GM19463 (cell line): Measurements from ENCODE around the gene SKI.
"Not testable (repeated sequence)": the region's sequence is repeated elsewhere in the genome, so short reads cannot be mapped to it uniquely, and the experiment has no call there.

Experiments used
- ATAC-seq: cut with Tn5 transposase; IDR thresholded peaks from one replicate; pipeline ENCODE4 v1.9.1; 2021; ENCODE audit warnings: mild to moderate bottlenecking, moderate library complexity; ENCODE audit not compliant: unreplicated experiment

Gene SKI

GRCh38 chr1:2258996-2259395 lies 30.9 kb downstream of the SKI start:
- ATAC-seq, result no peak

DNA sequence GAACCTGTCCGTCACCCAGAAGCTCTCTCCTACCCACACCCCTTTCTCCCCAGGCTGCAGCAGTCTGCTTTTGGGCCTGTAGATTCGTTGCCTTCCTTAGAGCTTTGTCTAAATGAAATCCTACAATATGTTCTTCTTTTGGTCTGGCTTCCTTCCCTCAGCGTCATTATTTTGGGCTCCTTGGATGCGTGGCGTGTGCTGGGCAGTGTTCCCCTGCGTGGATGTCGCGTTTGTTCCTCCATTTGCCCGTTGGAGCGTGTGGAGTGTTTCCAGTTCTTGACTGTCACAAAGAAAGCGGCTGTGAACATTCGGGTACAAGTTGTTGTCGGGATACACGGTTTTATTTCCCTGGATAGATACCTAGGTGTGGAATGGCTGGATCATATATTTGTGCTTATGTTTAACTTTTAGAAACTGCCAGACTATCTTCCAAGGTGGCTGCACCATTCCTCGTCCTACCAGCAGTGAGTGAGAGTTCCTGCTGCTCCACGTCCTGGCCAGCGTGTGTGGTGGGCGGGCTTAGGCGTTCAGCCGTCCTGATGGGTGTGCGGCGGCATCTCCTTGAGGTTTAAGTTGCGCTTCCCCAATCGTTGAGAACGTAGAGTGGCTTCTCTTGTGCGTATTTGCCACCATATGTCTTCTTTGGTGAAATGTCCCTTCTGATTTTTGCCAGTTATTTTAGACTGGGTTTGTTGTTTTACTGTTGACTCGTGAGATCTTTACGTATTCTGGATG lies 31.7 kb downstream of the SKI start:
- no peak for ATAC-seq

- ATAC-seq, result not testable (repeated sequence)
These were observed 32.4 kb downstream of the SKI start for GRCh38 chr1:2260470-2260869.

- no peak for ATAC-seq
These were observed 32.8 kb downstream of the SKI start for GRCh38 chr1:2260917-2261316.

DNA sequence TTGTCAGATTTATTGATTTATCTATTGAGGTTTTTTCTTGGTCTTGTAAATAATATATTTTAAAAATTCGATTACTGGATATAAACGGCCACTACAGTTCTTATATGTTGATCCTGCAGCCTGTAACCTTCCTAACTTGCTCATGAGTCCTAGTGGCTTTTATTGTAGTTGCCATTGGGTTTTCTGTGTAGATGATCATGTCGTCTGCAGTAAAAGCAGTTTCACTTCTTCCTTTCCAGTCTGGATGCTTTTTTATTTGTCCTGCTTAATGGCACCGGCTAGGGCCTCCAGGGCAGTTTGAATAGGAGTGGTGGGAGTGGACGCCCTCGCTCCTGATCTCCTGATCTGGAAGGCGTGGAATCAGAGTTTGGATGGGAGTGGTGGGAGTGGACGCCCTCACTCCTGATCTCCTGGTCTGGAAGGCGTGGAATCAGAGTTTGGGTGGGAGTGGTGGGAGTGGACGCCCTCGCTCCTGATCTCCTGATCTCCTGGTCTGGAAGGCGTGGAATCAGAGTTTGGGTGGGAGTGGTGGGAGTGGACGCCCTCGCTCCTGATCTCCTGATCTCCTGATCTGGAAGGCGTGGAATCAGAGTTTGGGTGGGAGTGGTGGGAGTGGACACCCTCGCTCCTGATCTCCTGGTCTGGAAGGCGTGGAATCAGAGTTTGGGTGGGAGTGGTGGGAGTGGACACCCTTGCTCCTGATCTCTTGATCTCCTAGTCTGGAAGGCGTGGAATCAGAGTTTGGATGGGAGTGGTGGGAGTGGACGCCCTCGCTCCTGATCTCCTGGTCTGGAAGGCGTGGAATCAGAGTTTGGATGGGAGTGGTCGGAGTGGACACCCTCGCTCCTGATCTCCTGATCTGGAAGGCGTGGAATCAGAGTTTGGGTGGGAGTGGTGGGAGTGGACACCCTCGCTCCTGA lies 33.6 kb downstream of the SKI start:
- ATAC-seq, result not testable (repeated sequence)

GRCh38 chr1:2266301-2266975 lies 38.3 kb downstream of the SKI start:
- ATAC-seq, result no peak

- no peak for ATAC-seq
These were observed 39.1 kb downstream of the SKI start for GRCh38 chr1:2267051-2267830.

- no peak for ATAC-seq
These were observed 39.7 kb downstream of the SKI start for GRCh38 chr1:2267862-2268261.

GRCh38 chr1:2268285-2269056 lies 40.4 kb downstream of the SKI start:
- no peak for ATAC-seq

DNA sequence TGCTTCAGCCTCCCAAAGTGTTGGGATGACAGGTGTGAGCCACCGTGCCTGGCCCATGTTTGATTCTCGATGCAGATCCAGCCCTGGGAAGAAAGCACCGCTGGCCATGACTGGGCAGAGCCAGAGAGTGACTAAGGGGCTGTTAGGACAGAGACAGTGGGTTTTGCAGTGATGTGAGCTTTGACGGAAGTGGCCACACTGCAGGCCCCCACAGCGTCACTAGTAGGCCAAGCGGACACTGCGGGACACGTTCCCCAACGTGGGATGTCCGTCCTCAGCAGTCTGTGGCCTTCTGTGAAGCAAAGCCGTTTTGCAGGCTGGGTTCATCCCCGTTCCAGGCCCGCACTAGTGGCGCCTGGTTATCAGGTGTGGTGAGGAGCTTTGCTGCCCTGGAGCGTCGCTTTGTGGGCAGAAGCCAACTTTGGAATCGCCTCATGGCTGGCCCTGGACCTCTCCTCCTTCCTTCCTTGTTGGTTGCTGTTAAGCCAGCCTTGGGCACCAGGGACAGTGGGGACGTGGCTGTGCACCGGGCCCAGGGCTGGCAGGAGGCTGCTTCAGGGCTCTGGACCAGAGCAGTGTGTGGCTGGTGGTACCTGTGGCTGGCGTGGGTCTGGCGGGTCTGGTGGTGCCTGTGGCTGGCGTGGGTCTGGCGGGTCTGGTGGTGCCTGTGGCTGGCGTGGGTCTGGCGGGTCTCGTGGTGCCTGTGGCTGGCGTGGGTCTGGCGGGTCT lies 41.2 kb downstream of the SKI start:
- no peak for ATAC-seq

GRCh38 chr1:2269922-2270259 lies 41.8 kb downstream of the SKI start:
- no peak for ATAC-seq

DNA sequence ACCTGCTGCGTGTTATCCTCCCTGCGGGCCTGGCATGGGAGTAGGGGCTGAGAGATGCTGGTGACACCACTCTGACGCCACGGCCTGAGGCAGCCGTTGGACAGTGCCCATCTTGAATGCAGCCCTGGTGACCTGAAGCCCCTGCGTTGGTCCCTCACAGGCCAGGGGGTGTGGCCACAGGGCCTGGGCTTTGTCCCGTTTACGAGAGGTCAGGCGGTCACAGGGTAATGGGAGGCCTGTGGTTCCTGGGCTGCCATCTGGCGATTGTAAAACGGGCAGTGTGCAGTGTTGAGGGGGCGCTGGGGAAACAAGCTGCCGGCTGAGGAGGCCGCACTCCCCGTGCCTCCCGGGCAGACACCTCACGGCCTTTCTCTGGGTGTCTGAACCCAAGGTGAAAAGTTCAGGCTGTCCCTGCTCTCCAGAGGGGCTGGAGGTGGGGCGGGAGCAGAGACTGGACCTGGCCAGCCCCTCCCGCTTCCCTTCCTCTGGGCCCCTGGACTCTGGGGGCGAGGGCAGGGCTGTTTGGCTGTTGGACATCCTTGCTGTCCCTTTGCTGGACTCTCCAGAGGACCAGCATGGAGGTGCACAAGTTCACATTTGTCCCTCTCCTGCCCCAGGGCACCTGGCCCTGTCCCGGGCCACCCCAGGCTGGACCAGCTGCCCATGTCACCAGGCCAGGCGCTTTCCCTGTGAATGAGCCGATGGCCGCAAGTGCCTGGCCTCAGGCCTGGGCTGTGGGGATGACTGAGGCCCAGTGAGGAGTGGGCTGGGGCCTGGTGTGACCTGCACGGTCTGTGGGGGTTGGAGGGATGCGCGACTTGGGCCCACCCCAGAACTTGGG lies 42.4 kb downstream of the SKI start:
- no peak for ATAC-seq

DNA sequence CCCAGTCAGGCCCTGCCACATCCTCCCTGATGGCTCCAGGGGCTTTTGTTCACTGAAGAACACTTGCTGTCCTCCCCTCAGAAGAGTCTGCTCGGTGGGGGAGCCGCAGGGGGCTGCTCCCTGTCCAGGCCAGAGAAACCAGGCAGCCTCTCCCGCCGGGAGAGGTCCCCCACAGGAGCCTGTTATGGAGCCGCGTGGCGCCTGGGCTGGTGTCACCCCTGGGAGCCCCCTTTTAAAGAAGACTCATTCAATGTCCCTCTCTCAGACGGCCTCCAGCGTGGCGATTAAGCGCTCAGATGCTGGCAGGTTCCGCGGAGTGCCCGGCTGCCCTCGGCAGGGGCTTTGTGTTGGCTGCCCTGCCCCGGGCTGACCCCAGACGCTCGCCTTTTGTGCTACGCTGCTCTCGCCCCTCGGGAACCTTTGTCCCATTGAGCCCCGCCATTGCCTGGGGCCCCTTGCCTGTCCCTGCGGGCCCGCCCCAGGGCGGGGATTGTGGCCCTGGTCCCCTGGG lies 43.1 kb downstream of the SKI start:
- no peak for ATAC-seq

GRCh38 chr1:2271841-2272655 lies 43.9 kb downstream of the SKI start:
- no peak for ATAC-seq

- no peak for ATAC-seq
These were observed 44.7 kb downstream of the SKI start for GRCh38 chr1:2272686-2273400.

DNA sequence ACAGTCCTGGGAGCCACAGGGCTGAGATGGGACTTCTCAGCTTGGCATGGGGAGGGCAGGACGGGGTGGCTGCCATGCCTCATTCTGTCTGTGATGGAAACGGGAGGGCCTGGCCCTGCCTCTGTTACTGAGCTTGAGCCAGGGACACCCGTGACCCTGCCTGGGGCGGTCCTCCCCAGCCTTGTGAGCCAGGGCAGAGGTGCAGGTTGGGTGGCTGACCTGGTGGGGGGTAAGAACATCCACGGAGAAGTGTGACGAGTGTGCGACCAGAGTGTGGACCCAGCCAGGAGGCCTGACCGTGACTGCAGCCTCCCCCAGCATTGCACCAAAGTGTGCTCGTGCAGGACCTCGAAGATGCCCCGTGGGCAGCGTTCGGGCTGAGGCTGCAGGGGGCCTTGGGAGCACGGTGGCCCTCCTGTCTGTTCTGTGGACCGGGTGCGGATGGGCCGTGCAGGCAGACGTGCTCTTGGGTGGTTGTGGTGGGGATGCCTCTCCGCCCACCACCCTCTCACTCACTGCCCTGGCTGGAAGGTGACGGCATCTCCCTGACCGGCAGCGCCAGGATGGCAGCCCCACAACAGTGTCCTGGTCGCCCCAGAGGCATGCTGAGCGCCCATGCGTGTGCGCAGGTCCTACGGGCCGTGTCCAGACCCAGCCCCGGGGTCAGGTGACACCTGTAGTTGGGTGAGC lies 45.4 kb downstream of the SKI start:
- no peak for ATAC-seq
